ENCODE data around the gene CDK12. TPM values are rescaled to one million over a fixed set of nuclear protein-coding genes. Genes with fewer than 3 reads are reported as not detected.

The CDK12 gene
- total and polyA plus RNA-seq, 3 donors from 2014 or later: 60.3 to 113 (median 103) TPM

DNA sequence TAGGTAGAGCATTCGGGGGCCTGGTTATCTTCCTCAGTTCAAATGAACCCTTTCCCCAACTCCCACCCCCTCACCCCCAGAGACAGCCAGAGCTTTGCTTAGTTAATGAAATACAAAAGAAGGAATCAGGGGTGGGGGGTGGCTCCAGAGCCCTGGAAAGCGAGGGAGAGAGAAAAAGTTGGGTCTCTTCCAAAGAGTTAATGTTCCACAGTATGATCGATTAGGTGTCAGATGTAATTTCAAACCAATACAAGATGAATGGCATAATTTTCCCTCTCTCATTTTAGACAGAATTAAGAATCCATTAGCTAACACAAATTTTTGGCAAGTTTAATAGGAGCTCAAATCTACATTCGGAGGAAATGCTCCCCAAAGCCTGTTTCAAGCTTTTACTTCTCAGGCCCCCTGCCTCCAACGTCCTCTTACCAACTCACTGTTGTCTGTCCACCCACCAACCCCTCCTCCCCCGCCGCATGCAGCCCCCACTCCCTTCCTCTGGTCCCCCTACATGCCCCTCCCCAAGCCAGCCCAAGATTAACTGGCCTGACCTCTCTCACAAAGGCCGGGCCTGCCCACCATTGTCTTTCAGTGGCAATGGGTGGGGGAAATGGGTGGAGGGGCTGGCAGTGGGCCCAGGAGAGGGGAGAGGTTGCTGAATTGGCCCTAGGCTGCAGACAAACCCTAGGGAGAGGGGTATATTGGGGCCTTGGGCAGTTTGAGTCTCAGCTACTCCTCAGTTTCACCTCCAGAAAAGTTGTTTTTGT, 118.2 kb downstream of the CDK12 start:
- no peaks in the 10 kb centered on the region for H3K4me1 ChIP-seq
- TF ChIP-seq, protein P1, sequence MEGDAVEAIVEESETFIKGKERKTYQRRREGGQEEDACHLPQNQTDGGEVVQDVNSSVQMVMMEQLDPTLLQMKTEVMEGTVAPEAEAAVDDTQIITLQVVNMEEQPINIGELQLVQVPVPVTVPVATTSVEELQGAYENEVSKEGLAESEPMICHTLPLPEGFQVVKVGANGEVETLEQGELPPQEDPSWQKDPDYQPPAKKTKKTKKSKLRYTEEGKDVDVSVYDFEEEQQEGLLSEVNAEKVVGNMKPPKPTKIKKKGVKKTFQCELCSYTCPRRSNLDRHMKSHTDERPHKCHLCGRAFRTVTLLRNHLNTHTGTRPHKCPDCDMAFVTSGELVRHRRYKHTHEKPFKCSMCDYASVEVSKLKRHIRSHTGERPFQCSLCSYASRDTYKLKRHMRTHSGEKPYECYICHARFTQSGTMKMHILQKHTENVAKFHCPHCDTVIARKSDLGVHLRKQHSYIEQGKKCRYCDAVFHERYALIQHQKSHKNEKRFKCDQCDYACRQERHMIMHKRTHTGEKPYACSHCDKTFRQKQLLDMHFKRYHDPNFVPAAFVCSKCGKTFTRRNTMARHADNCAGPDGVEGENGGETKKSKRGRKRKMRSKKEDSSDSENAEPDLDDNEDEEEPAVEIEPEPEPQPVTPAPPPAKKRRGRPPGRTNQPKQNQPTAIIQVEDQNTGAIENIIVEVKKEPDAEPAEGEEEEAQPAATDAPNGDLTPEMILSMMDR (IDR thresholded peaks at IDR 0.05): no peak
- no peak for TF ChIP-seq POLR2A (IDR thresholded peaks at IDR 0.05)
- 69 to 70% methylated on average over 8 of the region's 8 CpGs for WGBS, 2 donors
- no peak overlapping the region for H3K4me3 ChIP-seq
- DNase-seq: no peak
- H3K27me3 ChIP-seq: no peaks in the 10 kb centered on the region
- no peak overlapping the region for H3K27ac ChIP-seq
- intact Hi-C loops (cut with DNase I; ENCODE audit: low total_unique reads): no loop called here
- no peaks in the 10 kb centered on the region for H3K9me3 ChIP-seq
- H3K36me3 ChIP-seq (ENCODE audit: low read depth, missing control alignments): no peaks in the 10 kb centered on the region

DNA sequence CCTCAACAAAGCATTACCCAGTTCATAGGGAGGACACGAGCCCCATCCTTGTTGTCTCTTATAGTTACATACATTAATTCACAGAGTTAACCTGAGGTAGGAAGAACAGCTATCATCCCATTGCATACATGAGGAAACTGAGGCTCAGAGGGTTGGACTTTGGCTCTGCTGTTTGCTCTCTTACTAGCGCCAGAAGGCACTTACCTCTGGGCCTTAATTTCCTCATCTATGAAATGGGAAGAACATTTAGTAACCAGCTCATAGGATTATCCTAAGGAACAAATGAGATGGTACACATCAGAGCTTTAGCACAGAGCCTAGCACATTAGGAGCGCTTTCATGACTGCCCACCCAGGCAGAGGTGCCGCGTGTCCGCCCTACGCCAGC, 118.8 kb downstream of the CDK12 start:
- Histone ChIP-seq H3K4me3 (no peak overlapping the region), H3K36me3 (ENCODE audit: low read depth, missing control alignments) (no peaks in the 10 kb centered on the region), H3K4me1 (no peaks in the 10 kb centered on the region), H3K27me3 (no peaks in the 10 kb centered on the region), H3K27ac (no peak overlapping the region), H3K9me3 (no peaks in the 10 kb centered on the region)
- intact Hi-C loops (cut with DNase I; ENCODE audit: low total_unique reads): no loop called here
- WGBS, 2 donors: 91 to 92% methylated on average over 6 to 7 of the region's 7 CpGs
- no peak for TF ChIP-seq POLR2A (IDR thresholded peaks at IDR 0.05)
- TF ChIP-seq, protein P1 (IDR thresholded peaks at IDR 0.05): no peak
- no peak for DNase-seq

DNA sequence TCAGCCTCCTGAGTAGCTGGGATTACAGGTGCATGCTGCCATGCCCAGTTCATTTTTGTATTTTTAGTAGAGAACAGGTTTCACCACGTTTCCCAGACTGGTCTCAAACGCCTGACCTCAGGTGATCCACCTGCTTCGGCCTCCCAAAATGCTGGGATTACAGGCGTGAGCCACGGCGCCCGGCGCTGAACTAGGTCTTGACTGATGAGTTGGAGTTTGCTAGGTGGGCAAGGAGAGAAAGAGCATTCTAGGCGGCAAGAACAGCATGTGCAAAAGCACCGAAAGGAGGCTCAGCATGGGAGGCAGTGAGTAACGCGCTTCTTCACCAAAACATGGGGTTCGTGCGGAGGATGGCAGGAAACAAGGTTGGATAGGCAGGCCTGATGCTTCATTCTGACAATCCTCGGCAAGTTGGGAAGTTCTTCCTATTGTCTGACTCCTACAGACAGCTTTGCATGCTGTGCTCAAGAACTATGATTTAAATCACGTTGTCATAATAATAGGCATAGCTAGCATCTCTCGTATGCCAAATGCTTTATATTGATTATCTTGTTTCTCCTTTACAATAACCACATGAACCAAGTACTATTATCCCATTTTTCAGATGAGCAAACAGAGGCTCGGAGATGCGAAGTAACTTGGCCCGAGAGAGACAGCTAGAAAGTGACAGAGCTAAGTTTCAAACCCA, 119.9 kb downstream of the CDK12 start:
- intact Hi-C loops (cut with DNase I; ENCODE audit: low total_unique reads): no loop called here
- 88 to 93% methylated on average over 20 of the region's 20 CpGs for WGBS, 2 donors
- DNase-seq: no peak

DNA sequence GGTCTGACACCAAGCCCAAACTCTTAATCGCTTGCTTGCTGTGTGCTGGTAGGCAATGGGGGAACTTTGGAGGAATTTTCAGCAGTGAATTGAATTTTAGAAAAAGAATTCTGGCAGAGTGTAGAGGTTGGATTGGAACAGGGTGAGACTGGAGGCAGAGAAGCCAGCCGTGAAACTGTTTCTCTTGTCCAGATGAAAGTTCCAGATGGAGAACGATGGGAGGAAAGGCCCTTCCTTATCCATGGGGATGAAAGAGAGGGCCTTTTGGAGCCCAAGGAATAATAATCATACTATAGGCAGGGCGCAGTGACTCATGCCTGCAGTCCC, 120.4 kb downstream of the CDK12 start:
- intact Hi-C loops (cut with DNase I; ENCODE audit: low total_unique reads): no loop called here
- H3K4me3 ChIP-seq: no peak overlapping the region
- H3K4me1 ChIP-seq: no peaks in the 10 kb centered on the region
- TF ChIP-seq, protein P1 (IDR thresholded peaks at IDR 0.05): no peak
- TF ChIP-seq POLR2A (IDR thresholded peaks at IDR 0.05): no peak
- no peaks in the 10 kb centered on the region for H3K9me3 ChIP-seq
- WGBS, 2 donors: 88 to 89% methylated on average over 4 of the region's 4 CpGs
- H3K27ac ChIP-seq: no peak overlapping the region
- no peaks in the 10 kb centered on the region for H3K36me3 ChIP-seq (ENCODE audit: low read depth, missing control alignments)
- H3K27me3 ChIP-seq: no peaks in the 10 kb centered on the region
- DNase-seq: no peak

More for the DNA sequence above, 119.9 kb downstream of the CDK12 start:
- H3K4me1 ChIP-seq: no peaks in the 10 kb centered on the region
- H3K36me3 ChIP-seq (ENCODE audit: low read depth, missing control alignments): no peaks in the 10 kb centered on the region
- no peak overlapping the region for H3K27ac ChIP-seq
- TF ChIP-seq, protein P1 (IDR thresholded peaks at IDR 0.05): no peak
- TF ChIP-seq POLR2A (IDR thresholded peaks at IDR 0.05): no peak
- H3K9me3 ChIP-seq: no peaks in the 10 kb centered on the region
- no peak overlapping the region for H3K4me3 ChIP-seq
- H3K27me3 ChIP-seq: no peaks in the 10 kb centered on the region
